Pulmonary artery endothelial cell (primary cell): ENCODE measurements around the gene BHMT2. TPM values are rescaled to one million over a fixed set of nuclear protein-coding genes. Genes with fewer than 3 reads are reported as not detected.

ENCODE experiments used
- DNase-seq: peaks from one replicate; pipeline ENCODE4 v3.0.0-alpha.2; 2011; ENCODE audit warnings: low read depth, low spot score
- total RNA-seq: library from RNA; depleted of rRNA; stranded (reverse); fragments of >200 nt; gene quantifications from 2 replicates; pipeline ENCODE4 v1.2.3, GENCODE V29; 2014

The BHMT2 gene, protein sequence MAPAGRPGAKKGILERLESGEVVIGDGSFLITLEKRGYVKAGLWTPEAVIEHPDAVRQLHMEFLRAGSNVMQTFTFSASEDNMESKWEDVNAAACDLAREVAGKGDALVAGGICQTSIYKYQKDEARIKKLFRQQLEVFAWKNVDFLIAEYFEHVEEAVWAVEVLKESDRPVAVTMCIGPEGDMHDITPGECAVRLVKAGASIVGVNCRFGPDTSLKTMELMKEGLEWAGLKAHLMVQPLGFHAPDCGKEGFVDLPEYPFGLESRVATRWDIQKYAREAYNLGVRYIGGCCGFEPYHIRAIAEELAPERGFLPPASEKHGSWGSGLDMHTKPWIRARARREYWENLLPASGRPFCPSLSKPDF
- total RNA-seq, result 0.13 and 2.5 TPM in 2 replicates

DNA sequence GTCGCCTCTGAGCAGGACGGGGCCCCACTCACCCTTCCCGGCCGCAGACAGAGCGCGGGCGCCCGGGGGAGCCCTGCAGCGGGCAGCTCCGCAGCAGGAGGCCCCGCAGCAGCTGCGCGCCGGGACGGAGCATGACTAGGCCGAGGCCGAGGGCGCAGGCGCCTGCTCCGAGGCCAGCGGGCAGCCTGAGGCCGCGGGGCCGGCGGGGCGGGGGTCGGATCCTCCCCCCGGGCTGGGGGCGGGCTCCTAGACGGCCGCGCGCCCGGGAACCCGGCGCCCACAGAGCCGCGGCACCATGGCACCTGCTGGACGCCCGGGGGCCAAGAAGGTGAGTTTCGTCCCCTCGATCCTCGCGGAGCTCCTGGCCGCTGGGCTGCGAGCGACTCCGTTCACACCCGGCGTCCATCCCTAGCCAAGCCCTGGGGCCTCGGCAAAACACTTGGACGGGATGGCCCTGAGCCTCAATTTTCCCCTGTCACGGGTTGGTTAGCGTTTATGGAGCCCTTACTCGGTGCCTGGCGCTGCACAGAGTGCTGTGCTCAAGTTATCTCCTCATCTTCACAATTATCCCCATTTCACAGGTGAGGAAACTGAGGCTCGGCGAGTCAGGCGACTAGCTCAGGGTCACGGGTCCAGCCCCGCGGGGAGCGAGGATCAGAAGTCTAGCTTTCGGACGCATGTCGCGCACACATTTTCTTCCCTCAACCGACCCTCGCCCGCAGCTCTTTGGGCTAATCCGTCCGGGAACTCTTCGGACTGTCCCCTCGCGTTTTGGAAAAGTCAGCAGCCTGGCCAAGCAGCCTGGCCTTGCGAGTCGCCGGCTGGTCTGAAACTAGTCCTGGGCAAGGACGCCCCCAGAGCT lies at the start of gene BHMT2, which contains the start of gene DMGDH:
Gene BHMT2, plus strand, starts transcription at position 280 of the 862 bp plus-strand sequence. Its CDS starts 16 bp downstream, at position 296.
Gene DMGDH, minus strand, starts transcription at position 187 of the 862 bp plus-strand sequence. Its CDS starts 54 bp downstream, at position 133.
- DNase-seq, result no peak

DNA sequence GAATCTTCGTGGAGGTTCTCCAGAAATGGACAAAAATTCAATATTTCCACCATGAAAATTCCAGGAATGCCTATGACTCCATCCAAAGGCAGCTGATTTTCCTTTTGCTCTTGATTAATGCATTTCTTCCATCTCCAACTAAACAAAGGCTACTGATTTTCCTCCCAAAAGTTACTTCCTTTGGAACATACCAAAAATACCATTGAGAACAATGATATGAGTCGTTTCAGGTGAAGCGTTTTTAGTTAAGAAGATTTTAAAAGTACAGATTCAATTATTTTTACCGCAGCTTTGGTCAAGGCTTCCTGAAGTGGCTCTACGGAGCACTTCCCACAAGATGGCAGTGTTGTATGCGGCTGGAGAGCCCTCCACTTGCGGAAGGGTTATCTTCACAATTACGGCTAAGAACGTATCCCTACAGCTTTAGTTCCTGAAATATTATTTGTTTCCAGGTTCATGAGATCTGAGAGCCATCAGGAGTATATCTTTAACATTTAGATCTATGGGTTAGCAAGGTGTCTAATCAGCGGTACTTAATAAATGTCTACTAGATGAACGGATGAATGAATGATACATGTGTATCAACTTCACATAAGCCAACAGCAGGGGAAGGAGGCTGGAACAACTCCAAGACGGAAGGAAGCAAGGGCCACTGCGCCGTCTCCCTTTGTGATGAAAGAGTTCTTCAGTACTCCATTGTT lies 48.6 kb upstream of the BHMT2 start:
- peak; percentile 32 for DNase-seq

DNA sequence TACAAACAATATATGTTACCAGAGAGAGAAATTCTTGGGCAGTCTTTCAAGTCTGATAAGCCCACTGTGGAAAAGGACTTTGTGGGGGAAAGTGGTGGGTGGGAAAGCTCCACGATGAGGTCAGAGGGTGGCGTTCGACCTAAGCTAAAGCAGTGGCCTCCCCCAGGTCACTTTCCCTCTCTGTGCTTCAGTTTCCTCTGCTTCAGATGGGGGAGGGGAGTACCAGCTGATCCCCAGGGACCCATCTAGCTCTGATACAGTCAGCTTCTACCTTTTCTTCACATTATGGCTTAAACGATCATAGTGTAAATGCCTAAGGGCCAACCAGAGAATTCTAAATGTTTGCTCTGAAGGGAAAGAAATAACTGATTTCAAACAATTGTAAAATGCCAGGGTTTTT lies 47.8 kb upstream of the BHMT2 start:
- DNase-seq, result no peak

DNA sequence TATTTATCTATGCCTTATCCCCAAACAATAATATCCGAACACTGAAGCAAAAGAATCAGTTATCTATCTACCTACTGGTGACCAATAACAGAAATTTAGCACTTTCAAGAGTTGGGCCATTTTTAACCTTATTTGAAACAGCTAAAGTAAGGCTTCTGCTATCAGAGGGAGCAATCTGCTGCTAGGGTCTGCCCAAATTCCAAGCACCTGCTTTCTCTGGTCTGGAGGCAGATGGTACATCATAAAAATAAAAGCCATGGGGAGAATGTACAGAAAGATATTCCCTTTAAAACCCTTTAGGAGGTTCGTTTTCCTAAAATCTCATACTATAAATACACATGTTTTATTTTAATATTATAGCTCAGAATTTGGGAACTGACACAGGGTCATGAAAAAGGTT lies 46.8 kb upstream of the BHMT2 start:
- no peak for DNase-seq

DNA sequence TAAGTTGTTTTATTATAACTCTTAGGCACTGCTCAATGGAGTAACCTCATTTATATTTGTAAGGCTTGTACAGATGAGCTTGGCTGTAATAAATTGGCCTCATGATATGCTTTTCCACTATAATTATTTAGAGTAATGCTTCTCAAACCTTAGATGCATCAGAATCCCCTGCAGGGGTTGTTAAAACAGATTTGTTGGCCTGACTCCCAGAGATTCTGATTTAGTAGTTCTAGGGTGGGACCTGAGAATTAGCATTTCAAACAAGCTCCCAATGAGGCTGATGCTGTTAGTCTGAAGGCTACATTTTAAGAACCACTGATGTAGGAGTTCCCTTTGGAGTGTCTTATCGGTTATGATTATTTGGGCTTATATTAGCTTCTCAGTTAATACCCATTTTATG lies 46.2 kb upstream of the BHMT2 start:
- no peak for DNase-seq

DNA sequence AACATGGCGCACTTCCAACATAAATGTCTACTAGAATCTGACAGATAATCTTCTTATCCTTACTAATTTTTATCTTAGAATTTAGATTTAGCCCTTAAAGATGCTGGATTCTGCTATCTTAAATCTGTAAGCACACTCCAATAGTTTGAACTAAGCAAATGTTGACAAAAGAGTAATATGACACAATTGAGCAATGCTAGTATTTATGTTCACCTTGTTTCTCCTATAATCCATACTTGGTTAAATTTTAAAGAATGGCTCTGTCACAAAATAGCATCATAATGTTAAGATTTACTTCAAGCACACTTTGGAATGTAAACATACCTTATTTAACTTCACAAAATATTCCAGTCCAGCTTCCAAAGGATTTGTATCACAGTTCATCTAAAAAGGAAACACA lies 45.6 kb upstream of the BHMT2 start:
- no peak for DNase-seq

DNA sequence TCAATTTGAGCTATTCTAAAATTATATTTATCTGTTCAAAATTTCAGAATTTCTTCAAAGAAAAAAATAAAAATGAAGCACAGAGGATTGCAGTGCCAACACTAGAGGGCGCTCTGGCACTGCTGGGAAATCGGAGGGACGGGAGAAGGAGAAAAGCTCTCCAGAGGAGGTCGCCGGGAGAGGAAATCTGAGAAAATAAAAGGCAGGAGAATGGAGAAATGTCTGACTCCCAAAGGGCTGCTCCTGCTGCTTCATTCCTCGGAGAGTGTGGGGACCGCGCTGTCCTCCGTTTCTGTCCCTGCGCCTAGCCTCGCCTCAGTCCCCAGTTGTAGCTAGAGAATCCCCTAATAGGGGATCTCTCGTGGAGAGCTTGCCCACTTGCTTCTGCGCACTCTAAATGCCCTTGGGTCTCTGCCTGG lies 44.5 kb upstream of the BHMT2 start:
- peak; percentile 10 for DNase-seq

DNA sequence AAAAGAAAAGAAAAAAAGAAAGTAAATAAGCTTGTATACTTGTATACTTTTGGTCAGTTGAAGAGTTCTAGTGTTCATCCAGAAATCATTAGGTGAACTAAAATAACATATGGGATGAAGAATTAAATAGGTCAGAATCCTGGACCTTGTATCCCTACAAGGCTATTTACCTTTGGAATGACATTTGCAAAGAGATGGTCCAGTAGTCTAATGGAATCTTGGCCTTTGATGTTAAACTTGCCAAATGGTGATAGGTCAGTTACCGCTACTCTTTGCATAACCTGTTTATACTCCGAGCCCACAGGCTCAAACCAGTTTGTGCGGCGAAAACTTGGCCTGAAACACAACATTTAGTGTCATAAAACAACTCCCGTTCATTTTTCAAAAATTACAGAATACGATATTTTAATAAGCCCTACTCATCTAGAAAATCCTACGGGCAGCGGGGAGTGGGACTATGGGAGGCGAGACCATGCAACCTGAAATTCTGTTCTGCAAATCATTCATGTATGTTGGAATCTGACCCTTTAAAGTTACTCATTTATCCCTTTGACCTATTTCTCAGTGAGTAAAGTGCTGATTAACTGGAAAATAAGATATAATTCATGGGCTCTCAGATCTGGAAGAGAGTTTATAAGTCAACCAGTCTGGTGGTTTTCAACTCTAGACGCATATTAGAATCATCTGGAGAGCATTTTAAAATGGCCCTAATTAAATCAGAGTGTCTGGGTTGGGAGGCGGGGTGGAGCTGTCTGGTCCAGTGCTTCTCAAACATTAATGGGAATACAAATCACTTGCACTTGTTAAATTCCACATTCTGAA lies 38.7 kb upstream of the BHMT2 start:
- no peak for DNase-seq

DNA sequence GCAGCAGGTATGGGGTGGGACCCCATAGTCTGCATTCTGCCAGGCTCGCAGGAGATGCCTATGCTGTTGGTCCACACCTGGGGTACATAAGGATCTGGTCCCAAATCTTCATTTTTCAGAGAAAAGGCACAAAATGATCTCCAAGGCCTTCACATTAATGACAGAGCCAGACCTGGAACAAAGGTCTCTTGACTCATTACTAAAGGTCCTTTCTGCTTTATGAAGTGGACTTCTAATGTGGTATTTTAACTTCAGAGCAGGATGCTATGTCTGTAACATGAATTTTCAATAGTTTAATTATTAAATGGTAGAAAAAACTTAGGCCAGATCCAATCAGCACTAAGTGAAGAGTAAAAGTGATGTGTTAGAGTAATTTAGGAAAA lies 38.1 kb upstream of the BHMT2 start:
- DNase-seq, result no peak

DNA sequence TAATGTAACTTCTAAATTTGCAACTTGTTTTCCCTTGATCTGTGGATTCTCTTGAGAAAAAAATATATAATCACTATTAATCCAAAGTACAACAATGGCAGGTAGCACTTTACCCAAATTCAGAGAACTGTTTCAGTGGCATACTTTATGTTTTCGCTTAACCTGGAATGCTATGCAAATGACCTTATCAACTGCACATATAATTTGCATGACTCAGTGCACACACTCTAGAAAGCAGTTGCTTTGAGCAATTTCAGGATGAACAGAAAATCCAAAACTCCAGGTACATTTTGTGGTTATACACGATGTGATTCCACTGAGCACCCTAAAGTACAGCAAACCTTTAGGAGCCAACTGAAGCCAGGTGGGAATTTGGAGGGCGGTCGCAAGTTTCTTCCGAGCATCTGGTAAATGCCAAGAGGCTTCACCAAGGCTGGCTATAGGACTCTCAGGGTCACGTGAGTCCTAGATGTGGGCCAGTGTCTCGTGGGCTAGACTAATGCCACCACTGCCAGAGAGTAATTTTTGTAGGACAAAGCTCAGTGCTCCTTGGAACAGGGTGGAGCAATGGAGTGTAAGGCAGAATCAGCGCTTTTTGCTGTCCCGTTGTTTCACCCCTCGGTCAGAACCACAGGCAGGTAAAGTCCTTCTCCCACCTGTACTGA lies 37.4 kb upstream of the BHMT2 start:
- DNase-seq, result no peak

DNA sequence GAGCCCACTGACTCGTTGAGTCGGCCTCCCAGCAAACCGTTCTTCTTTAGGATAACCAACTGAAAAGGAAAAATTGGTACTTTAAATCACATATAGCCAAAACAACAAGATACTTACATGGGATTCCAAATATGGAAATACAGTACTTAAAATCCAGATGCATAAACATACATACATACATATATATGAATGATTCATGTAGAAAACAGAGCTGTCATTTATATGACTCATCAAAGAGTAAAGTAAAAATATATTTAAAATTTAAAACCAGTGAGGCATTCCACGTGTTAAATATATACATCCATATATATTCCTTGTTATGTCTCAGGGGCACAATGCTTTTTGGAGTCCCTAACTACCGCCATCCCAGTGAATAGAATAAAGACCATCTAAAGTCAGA lies 36.8 kb upstream of the BHMT2 start:
- DNase-seq, result no peak

DNA sequence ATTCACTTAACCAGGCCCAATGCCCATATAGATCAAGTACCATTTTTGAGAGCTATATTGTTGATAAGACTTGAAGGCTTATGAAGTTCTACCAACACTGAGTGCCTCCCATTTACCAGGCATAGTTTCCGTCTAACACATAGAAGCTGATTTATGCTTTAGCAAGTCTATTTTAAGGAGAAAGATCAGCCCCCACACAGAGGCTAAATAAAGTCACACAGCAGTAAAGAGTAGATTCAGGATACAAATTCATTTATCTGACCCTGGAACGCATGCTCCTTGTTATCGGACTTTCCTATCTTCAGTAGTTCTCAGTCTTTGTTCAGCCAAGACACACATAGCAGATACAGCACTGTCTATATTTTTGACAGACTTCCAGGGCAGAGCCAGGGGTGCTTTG lies 34.3 kb upstream of the BHMT2 start:
- no peak for DNase-seq

DNA sequence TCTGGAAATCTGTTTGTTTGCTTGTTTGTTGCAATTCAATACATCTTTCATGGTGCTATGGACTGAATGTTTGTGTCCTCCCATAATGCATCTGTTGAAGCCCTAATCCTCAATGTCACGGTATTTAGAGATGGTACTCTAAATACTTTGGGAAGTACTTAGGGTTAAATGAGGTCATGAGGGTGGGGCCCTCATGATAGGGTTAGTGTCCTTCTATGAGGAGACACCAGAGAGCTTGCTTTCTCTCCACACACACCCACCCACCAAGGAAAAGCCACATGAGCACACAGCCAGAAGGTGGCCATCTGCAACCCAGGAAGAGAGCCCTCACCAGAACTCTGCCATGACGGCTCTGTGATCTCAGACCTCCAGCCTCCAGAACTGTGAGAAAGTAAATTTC lies 32.8 kb upstream of the BHMT2 start:
- DNase-seq, result no peak

DNA sequence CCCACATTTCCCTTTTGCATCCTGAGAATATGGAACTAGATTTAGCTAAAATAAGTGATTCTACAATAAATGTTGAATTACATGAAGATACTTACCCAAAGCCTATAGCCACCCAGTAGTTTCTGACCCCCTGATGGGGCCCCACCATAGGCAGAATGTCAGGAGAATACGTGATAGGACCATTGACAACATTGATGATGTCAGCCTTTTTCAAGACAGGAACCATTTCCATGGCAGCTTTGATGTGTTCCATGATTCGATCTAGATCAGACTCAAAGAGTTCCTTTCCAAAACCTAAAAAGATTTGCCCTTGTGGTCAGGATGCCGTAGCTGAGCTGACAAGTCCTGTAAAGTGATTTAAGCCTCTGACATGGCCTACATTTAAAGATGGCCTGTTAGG lies 27.4 kb upstream of the BHMT2 start:
- DNase-seq, result no peak

DNA sequence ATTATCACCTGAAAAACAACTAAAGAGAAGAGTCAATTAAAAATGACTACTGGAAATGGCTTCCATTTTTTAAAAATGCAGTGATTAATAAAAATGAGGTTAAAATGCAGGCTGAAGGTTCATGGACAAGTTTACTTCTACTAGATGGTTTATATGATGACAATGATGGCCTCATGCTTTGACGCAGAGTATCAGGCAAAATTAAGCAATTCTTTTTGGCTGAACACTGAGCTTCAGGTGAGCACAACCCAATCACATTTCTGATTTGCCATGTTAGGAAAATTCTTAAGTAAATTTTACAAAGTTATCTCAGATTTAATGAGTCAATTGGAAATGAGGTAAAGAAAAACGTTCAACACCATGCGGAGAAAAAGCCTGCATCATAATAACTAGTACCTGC lies 22.4 kb upstream of the BHMT2 start:
- DNase-seq, result no peak

DNA sequence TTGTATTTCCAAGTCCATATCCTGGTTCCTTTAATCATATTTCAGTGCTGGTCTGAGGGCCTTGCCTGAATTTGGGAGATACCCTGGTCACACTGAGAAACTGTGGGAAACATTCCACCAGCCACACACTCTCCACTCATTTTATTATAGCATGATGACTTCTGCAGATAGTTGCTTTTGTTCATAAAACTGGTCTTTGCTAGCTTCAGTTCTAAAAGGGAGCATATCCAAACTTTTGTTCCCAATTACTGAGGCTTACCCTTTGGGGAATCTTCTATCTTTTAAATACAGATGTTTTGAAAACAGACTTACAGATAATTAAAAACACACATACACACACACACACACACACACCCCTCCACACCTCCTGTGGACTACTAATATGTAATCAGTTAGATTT lies 21.1 kb upstream of the BHMT2 start:
- DNase-seq, result no peak

DNA sequence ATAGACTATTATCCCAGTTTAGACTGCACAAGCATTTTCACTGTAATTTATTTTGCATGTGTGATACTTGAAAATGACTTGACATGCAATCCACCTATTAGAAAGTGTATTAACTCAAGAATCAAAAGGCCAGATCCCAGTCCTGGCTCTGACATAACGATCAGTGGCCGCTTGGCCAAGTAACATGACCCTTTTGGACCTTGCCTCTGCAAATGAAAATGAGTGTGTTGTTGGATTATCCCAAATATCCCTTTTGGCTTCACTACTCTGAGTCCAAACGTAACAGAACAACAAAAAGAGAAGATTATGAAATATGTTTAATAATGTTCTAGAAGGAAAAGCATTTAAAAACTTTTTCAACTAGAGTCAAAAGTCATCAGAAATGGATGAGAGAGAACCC lies 19.1 kb upstream of the BHMT2 start:
- DNase-seq, result no peak

DNA sequence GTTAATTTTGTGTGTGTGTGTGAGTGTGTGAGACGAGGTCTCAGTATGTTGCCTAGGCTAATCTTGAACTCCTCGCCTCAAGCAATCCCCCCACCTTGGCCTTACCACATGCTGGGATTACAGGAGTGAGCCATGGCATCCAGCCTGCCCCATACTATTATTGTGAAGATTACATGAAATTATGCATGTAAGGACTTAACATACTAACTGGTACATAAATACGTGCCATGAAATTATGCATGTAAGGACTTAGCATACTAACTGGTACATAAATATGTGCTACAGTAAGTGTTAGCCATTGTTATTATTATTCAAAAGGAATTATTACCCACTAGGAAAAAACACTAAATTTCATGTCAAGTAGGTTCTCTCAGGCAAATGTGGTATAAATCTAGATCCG lies 16.2 kb upstream of the BHMT2 start:
- no peak for DNase-seq

DNA sequence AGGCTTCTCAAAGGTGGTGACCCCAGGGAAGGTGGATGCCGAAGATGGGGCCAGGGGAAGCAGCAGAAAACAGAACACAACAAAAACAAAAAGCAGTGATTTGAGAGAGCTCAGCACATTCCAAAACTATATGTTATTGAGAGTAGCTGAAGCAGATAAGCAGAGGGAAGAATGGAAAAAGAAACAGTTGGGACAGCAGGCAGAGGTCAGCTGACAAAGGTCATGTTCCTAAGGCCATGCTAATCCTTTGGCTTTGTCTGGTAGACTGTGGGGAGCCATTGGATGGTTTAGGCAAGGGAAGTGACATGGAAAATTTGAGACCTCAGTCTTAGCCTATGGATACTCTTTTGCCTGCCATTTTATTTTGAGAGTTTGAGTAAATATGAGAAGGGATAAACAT lies 14.6 kb upstream of the BHMT2 start:
- no peak for DNase-seq

DNA sequence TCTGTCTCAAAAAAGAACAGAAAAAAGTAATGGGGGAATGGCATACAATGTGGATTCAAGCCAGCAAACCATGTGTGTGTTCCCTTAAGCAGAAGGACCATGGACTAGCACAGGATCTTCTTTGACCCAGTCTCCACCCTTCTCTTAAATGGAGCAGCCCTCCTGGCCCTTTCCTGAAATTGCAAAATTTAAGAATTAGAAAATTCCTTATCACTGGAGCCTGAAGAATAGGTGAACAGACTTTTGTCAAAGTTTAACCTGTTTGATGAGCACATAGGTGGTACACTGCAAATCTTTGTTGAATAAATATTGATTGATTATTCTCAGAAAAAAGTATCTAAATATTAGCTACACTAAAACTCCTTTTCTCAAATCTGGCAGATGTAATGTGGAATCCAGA lies 12.7 kb upstream of the BHMT2 start:
- DNase-seq, result no peak

DNA sequence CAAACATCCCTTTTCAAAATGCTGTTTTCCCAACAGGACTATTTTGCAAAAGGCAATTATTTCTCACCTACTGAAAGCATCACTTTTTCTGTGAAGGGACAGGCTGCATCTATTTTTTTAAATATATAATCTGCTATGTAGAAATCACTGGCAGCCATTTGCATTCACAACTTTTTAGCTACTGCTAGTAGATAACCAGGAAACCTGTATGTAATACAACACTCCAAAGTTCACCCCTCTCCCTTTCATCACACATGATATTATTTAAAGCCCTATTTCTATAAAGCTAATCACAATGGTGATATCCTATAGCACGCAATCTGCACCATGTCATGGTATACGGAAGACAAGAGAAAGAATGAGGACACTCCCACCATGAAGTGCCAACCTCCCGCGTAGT lies 9.9 kb upstream of the BHMT2 start:
- DNase-seq, result no peak
